H1 (cell line): ENCODE data around the gene PRKN. TPM values are rescaled to one million over a fixed set of nuclear protein-coding genes. Genes with fewer than 3 reads are reported as not detected.

Source experiments
- CTCF ChIA-PET: fragments of 300-600 bp; sonication (Branson Sonifier 250); formaldehyde crosslinking; loops from one replicate; lab custom pipeline; 2021; ENCODE audit not compliant: partially characterized antibody; lab: Charles Lee
- POLR2A ChIA-PET: fragments of 300-600 bp; sonication (Branson Sonifier 250); formaldehyde crosslinking; loops from one replicate; lab custom pipeline; 2021; ENCODE audit warnings: inconsistent platforms; ENCODE audit not compliant: partially characterized antibody; lab: Charles Lee
- DNase-seq, 2 experiments: peaks; one replicate each; pipeline versions ENCODE4 v3.0.0 to v3.0.0-alpha.2; 2010 to 2022; ENCODE audit warnings: low spot score in 2 of 2, low read depth in 1 of 2, mixed read lengths in 1 of 2
- FAIRE-seq: peaks from 2 replicates; lab custom pipeline; 2011; peaks lifted over from hg19 to GRCh38; lab: Jason Lieb, UNC
- H2AFZ ChIP-seq: 2 replicates; pipeline ENCODE4 v1.8.1; 2012; ENCODE audit warnings: low read length, inconsistent platforms
- H2AK5ac ChIP-seq: 2 replicates; pipeline ENCODE4 v1.6.1; 2013; ENCODE audit warnings: low read depth, low read length
- H2BK120ac ChIP-seq: replicated peaks from 2 replicates; pipeline ENCODE3; 2013; ENCODE audit warnings: low read depth, low read length, inconsistent platforms
- H2BK12ac ChIP-seq: 2 replicates; pipeline ENCODE4 v1.6.1; 2013; ENCODE audit warnings: low read depth, low read length
- H2BK15ac ChIP-seq: 2 replicates; pipeline ENCODE4 v1.6.1; 2013; ENCODE audit warnings: low read length
- H2BK20ac ChIP-seq: 2 replicates; pipeline ENCODE4 v1.6.1; 2013; ENCODE audit warnings: low read length
- H2BK5ac ChIP-seq: 2 replicates; pipeline ENCODE4 v1.6.1; 2013; ENCODE audit warnings: low read depth, low read length
- H3K14ac ChIP-seq: 2 replicates; pipeline ENCODE4 v1.6.1; 2013; ENCODE audit warnings: inconsistent platforms; ENCODE audit not compliant: insufficient read length
- H3K18ac ChIP-seq: 2 replicates; pipeline ENCODE4 v1.6.1; 2013; ENCODE audit warnings: low read length; ENCODE audit errors: extremely low read depth
- H3K23ac ChIP-seq: 2 replicates; pipeline ENCODE4 v1.6.1; 2013; ENCODE audit warnings: inconsistent platforms; ENCODE audit not compliant: insufficient read length
- H3K23me2 ChIP-seq: 2 replicates; pipeline ENCODE4 v1.6.1; 2013; ENCODE audit warnings: low read depth, low read length
- H3K27ac ChIP-seq: 2 replicates; pipeline ENCODE4 v1.6.1; 2011; ENCODE audit warnings: low read depth, low read length, inconsistent platforms
- H3K27me3 ChIP-seq, 4 experiments: replicated peaks in 1 of 4; 1 replicate in 1 of 4; 2 replicates in 3 of 4; pipeline versions ENCODE4 v1.6.1 to v1.8.1; 2011 to 2013; ENCODE audit warnings: low read length in 3 of 4, mild to moderate bottlenecking in 3 of 4, inconsistent platforms in 2 of 4, mixed read lengths in 2 of 4, moderate library complexity in 1 of 4; ENCODE audit not compliant: control insufficient read depth in 3 of 4, insufficient read depth in 3 of 4; ENCODE audit errors: extremely low read depth in 1 of 4
- H3K36me3 ChIP-seq, 4 experiments: 2 replicates each; pipeline versions ENCODE4 v1.6.1 to v1.8.1; 2011 to 2013; ENCODE audit warnings: mild to moderate bottlenecking in 4 of 4, low read length in 3 of 4, moderate library complexity in 2 of 4, control low read depth in 1 of 4, inconsistent platforms in 1 of 4; ENCODE audit not compliant: insufficient read depth in 4 of 4, control insufficient read depth in 2 of 4
- H3K4ac ChIP-seq: replicated peaks from 2 replicates; pipeline ENCODE3; 2013; ENCODE audit warnings: low read length, low read depth, mixed read lengths, inconsistent platforms; ENCODE audit not compliant: insufficient read length
- H3K4me1 ChIP-seq, 4 experiments: replicated peaks in 1 of 4; 1 replicate in 1 of 4; 2 replicates in 3 of 4; pipeline versions ENCODE4 v1.6.1 to v1.8.1; 2011 to 2013; ENCODE audit warnings: low read length in 3 of 4, inconsistent platforms in 2 of 4, mixed read lengths in 1 of 4; ENCODE audit not compliant: insufficient read depth in 4 of 4, control insufficient read depth in 3 of 4
- H3K4me2 ChIP-seq, 2 experiments: 2 replicates each; pipeline versions ENCODE4 v1.6.1 to v1.8.1; 2011 to 2013; ENCODE audit warnings: low read depth in 2 of 2, low read length in 2 of 2, control low read depth in 1 of 2, inconsistent platforms in 1 of 2, mild to moderate bottlenecking in 1 of 2; ENCODE audit not compliant: insufficient read depth in 1 of 2
- H3K4me3 ChIP-seq, 4 experiments: fragments of 200-600, 300-600 bp in 1 of 4; sonication (generic), shearing (Covaris generic), sonication (Bioruptor Twin) in 1 of 4; 2 replicates each; pipeline versions ENCODE4 v1.5.1 to v1.8.1; 2011 to 2016; ENCODE audit warnings: low read length in 4 of 4, low read depth in 3 of 4, control low read depth in 2 of 4, inconsistent platforms in 2 of 4, mild to moderate bottlenecking in 2 of 4, mixed read lengths in 1 of 4, moderate library complexity in 1 of 4; ENCODE audit not compliant: insufficient read depth in 2 of 4; ENCODE audit errors: extremely low read depth in 1 of 4
- H3K56ac ChIP-seq: replicated peaks from 2 replicates; pipeline ENCODE3; 2013; ENCODE audit warnings: low read depth, mild to moderate bottlenecking, mixed read lengths, low read length, inconsistent platforms; ENCODE audit not compliant: insufficient read length
- H3K79me1 ChIP-seq: 2 replicates; pipeline ENCODE4 v1.6.1; 2013; ENCODE audit warnings: low read depth, low read length, control low read depth
- H3K79me2 ChIP-seq, 2 experiments: 2 replicates each; pipeline versions ENCODE4 v1.6.1 to v1.8.1; 2012 to 2013; ENCODE audit warnings: low read length in 2 of 2, mild to moderate bottlenecking in 2 of 2, inconsistent platforms in 1 of 2; ENCODE audit not compliant: insufficient read depth in 2 of 2, control insufficient read depth in 1 of 2
- H3K9ac ChIP-seq, 4 experiments: replicated peaks in 1 of 4; 1 replicate in 1 of 4; 2 replicates in 3 of 4; pipeline versions ENCODE4 v1.6.1 to v1.8.1; 2011 to 2013; ENCODE audit warnings: low read depth in 3 of 4, low read length in 3 of 4, control low read depth in 2 of 4, mild to moderate bottlenecking in 2 of 4, moderate library complexity in 2 of 4, inconsistent platforms in 1 of 4; ENCODE audit errors: extremely low read depth in 1 of 4
- H3K9me3 ChIP-seq, 2 experiments: 2 replicates each; pipeline versions ENCODE4 v1.6.1 to v1.8.1; 2012 to 2013; ENCODE audit warnings: mild to moderate bottlenecking in 2 of 2, moderate library complexity in 2 of 2, control low read depth in 1 of 2, inconsistent platforms in 1 of 2, low read depth in 1 of 2, low read length in 1 of 2, mixed read lengths in 1 of 2; ENCODE audit not compliant: insufficient read depth in 2 of 2
- H4K20me1 ChIP-seq, 2 experiments: replicated peaks in 1 of 2; 2 replicates each; pipeline versions ENCODE3 to v1.8.1; 2011 to 2013; ENCODE audit warnings: inconsistent platforms in 2 of 2, low read length in 2 of 2, mild to moderate bottlenecking in 1 of 2; ENCODE audit not compliant: insufficient read depth in 2 of 2, control insufficient read depth in 1 of 2
- H4K5ac ChIP-seq: 2 replicates; pipeline ENCODE4 v1.6.1; 2013; ENCODE audit warnings: low read length, low read depth, mixed read lengths, inconsistent platforms; ENCODE audit not compliant: insufficient read length
- H4K8ac ChIP-seq: 2 replicates; pipeline ENCODE4 v1.8.0; 2013; ENCODE audit warnings: mild to moderate bottlenecking, moderate library complexity, low read length, inconsistent platforms; ENCODE audit not compliant: insufficient read depth; ENCODE audit errors: extremely low read depth
- H4K91ac ChIP-seq: replicated peaks from 2 replicates; pipeline ENCODE3; 2013; ENCODE audit warnings: low read length, mixed read lengths, inconsistent platforms; ENCODE audit not compliant: insufficient read length
- CBX5 ChIP-seq: fragments of 300-800, 300-1000 bp; sonication (generic); IDR thresholded peaks from 2 replicates; pipeline ENCODE4 v1.7.1; 2016; ENCODE audit warnings: antibody characterized with exemption, low read length, low read depth
- CREB1 ChIP-seq: IDR thresholded peaks from 2 replicates; pipeline ENCODE4 v1.6.1; 2012; ENCODE audit warnings: inconsistent platforms
- EGR1 ChIP-seq: IDR thresholded peaks from 2 replicates; pipeline ENCODE4 v1.6.1; 2011; ENCODE audit warnings: low read depth, low read length, borderline replicate concordance
- HDAC2 ChIP-seq, 2 experiments: fragments of 300-600 bp in 1 of 2; sonication (generic) in 1 of 2; IDR thresholded peaks; 2 replicates each; pipeline ENCODE4 v1.6.1; 2011 to 2012; ENCODE audit warnings: low read depth in 2 of 2, low read length in 2 of 2, mild to moderate bottlenecking in 2 of 2, moderate library complexity in 2 of 2, borderline replicate concordance in 1 of 2, inconsistent platforms in 1 of 2
- JUN ChIP-seq: IDR thresholded peaks from 2 replicates; pipeline ENCODE4 v1.6.1; 2011; ENCODE audit warnings: low read depth, mild to moderate bottlenecking, improper control_type of control experiment, low read length
- KDM4A ChIP-seq: IDR thresholded peaks from one replicate; pipeline ENCODE4 v1.7.1; 2012; ENCODE audit warnings: low read depth, mild to moderate bottlenecking, moderate library complexity, low read length, inconsistent platforms; ENCODE audit not compliant: severe bottlenecking
- PHF8 ChIP-seq: fragments of 200-600 bp; sonication (generic); conservative IDR thresholded peaks from 2 replicates; pipeline ENCODE4 v1.7.1; 2012; ENCODE audit warnings: low read depth, mild to moderate bottlenecking, inconsistent platforms, low read length, moderate library complexity
- SRF ChIP-seq: IDR thresholded peaks from 2 replicates; pipeline ENCODE4 v1.6.1; 2011; ENCODE audit warnings: mild to moderate bottlenecking, low read depth, low read length, moderate library complexity
- WGBS, 2 experiments: shearing (Covaris generic) in 1 of 2; methylation state at CpG; one replicate each; pipeline versions ENCODE4 v1.1.6 to v1.1.7; 2013 to 2015; ENCODE audit warnings: low lambda C conversion rate in 2 of 2, mixed read lengths in 2 of 2, inconsistent platforms in 1 of 2, low coverage in 1 of 2, missing lambda C conversion rate in 1 of 2; ENCODE audit not compliant: insufficient replicate concordance in 2 of 2, insufficient coverage in 1 of 2, insufficient read length in 1 of 2; ENCODE audit errors: extremely low coverage in 1 of 2, missing lambda C conversion rate in 1 of 2; 5-methylcytosine and 5-hydroxymethylcytosine counted together
- polyA plus RNA-seq, 7 experiments: library from polyadenylated mRNA; depleted of rRNA in 3 of 7; stranded (reverse) in 5 of 7; unstranded in 2 of 7; fragments of >200 nt in 5 of 7; fragments of 200-250 nt in 2 of 7; gene quantifications; 1 replicate in 5 of 7; 2 replicates in 1 of 7; 4 replicates in 1 of 7; pipeline versions ENCODE4 v1.2.1 to v1.2.3, GENCODE V29; 2011 to 2013; ENCODE audit warnings: missing spikeins in 2 of 7, mixed read lengths in 2 of 7
- total RNA-seq: library from RNA; stranded (reverse); fragmentation: NEBNext Ultra II Directional; extraction: Animal tissue kit (Norgen Biotek cat#: 25700); gene quantifications from 2 replicates; pipeline ENCODE4 v1.2.1, GENCODE V29; 2021
- TF ChIP-seq, protein P1 (sequence below): IDR thresholded peaks from 2 replicates; pipeline ENCODE4 v1.6.1; 2012; ENCODE audit warnings: inconsistent platforms
- TF ChIP-seq, protein P2 (sequence below), 3 experiments: IDR thresholded peaks; 1 replicate in 2 of 3; 2 replicates in 1 of 3; pipeline versions ENCODE4 v1.5.1 to v1.6.1; 2011; ENCODE audit warnings: low read length in 3 of 3, mild to moderate bottlenecking in 3 of 3, inconsistent platforms in 2 of 3, low read depth in 1 of 3, moderate library complexity in 1 of 3; ENCODE audit not compliant: insufficient read depth in 1 of 3; ENCODE audit errors: control extremely low read depth in 1 of 3

The PRKN gene
- total and polyA plus RNA-seq, 2 of the 8 experiments (the other 6 are each of a cell fraction or from before 2014, with no cell fraction given) = 0.13 to 0.29 TPM

DNA sequence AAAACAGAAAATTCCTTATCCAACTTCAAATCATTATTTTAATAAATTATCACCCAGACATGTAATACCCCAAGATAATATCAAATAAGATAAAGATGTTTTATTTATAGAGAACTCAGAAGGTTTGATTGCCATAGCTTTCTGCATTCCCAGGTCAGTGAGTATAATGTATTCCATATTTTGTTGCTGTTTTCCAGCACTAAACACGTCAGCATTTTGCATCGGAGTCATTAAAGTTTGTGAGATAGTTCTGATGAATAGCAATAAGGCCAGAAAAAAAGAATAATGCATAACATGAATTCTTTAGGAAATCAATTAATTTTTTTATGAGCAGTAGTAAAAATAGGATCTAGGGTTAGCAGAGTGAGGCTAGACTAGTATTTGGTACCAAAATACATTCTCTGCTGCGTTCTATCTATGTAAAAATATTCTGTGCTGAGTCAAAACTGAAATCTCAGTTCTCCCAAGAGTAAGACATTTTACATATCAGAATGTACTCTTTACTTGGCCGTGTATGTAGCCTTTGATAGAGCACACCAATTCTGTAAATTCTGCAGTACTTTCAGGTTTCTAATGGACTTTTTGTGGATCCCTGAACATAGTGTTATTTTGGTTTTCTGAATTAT lies 1183.8 kb downstream of the PRKN start:
- Histone ChIP-seq H4K91ac (no peak overlapping the region), H2BK12ac (no peak overlapping the region), H4K8ac (no peak overlapping the region), H3K14ac (no peak overlapping the region), H2BK15ac (no peak overlapping the region), H2AK5ac (no peak overlapping the region), H3K79me1 (no peaks in the 10 kb centered on the region), H3K23ac (no peak overlapping the region), H3K18ac (no peak overlapping the region), H4K20me1 (no peaks in the 10 kb centered on the region), H3K36me3 (no peaks in the 10 kb centered on the region), H3K27me3 (no peaks in the 10 kb centered on the region), H3K4me3 (no peak overlapping the region), H4K5ac (no peak overlapping the region), H3K4ac (no peak overlapping the region), H3K9me3 (no peaks in the 10 kb centered on the region), H2BK120ac (no peak overlapping the region), H3K23me2 (no peaks in the 10 kb centered on the region), H3K79me2 (no peaks in the 10 kb centered on the region), H2AFZ (no peak overlapping the region), H3K27ac (no peak overlapping the region), H3K9ac (no peak overlapping the region), H2BK5ac (no peak overlapping the region), H3K4me2 (no peak overlapping the region), H3K4me1 (peaks cover 0 to 2% (median 0%) of the 10 kb centered on the region in 4 experiments; a peak in 1 of 7 replicates), H3K56ac (no peak overlapping the region), H2BK20ac (no peak overlapping the region)
- DNase-seq (no peak), FAIRE-seq (no peak)
- 88% methylated on average over 4 of the region's 4 CpGs; no CpG with 5 or more reads in 1 of the 2 experiments for WGBS, 2 experiments
- ChIA-PET CTCF (no interaction called here), POLR2A (no interaction called here)
- TF ChIP-seq EGR1 (no peak), HDAC2 (IDR thresholded peaks at IDR 0.05; ENCODE audit: borderline replicate concordance in 1 of 2, low read depth in 2 of 2, low read length in 2 of 2) (no peak), CREB1 (no peak), CBX5 (no peak), JUN (no peak), SRF (no peak), PHF8 (no peak), KDM4A (no peak)
- TF ChIP-seq, protein P1, sequence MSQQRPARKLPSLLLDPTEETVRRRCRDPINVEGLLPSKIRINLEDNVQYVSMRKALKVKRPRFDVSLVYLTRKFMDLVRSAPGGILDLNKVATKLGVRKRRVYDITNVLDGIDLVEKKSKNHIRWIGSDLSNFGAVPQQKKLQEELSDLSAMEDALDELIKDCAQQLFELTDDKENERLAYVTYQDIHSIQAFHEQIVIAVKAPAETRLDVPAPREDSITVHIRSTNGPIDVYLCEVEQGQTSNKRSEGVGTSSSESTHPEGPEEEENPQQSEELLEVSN = no peak
- TF ChIP-seq, protein P2, sequence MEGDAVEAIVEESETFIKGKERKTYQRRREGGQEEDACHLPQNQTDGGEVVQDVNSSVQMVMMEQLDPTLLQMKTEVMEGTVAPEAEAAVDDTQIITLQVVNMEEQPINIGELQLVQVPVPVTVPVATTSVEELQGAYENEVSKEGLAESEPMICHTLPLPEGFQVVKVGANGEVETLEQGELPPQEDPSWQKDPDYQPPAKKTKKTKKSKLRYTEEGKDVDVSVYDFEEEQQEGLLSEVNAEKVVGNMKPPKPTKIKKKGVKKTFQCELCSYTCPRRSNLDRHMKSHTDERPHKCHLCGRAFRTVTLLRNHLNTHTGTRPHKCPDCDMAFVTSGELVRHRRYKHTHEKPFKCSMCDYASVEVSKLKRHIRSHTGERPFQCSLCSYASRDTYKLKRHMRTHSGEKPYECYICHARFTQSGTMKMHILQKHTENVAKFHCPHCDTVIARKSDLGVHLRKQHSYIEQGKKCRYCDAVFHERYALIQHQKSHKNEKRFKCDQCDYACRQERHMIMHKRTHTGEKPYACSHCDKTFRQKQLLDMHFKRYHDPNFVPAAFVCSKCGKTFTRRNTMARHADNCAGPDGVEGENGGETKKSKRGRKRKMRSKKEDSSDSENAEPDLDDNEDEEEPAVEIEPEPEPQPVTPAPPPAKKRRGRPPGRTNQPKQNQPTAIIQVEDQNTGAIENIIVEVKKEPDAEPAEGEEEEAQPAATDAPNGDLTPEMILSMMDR (IDR thresholded peaks at IDR 0.05; ENCODE audit: control extremely low read depth in 1 of 3, insufficient read depth in 1 of 3, low read depth in 1 of 3, low read length in 3 of 3) = no peak
